Measurements from ENCODE around the gene TRMT112.

DNA sequence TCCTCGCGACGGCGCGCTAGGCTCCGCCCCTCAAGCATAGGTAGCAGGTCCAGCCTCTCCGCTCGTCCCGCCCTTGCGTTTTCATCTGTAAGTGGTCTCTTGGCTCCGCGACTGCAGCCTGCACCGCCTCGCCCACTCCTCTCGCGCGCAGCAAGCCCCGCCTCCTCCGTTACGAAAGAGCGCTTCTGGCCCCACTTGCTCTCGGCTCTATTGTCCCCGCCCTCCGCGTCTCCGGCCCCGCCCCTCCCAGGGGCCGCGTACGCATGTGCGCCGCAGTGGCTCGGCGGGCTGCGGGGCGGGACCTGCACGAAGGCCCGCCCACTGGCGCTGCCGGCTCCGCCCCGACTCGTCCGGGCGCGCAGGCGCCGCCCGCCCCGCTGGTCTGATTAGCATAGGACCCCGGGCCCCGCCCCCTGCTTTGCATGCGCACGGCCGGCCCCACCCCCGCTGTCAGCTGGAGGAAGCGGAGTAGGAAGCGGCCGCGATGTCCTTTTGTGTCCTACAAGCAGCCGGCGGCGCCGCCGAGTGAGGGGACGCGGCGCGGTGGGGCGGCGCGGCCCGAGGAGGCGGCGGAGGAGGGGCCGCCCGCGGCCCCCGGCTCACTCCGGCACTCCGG, 12.2 kb downstream of the TRMT112 start, which contains the start of gene ESRRA:
- TF ChIP-seq, protein P1, sequence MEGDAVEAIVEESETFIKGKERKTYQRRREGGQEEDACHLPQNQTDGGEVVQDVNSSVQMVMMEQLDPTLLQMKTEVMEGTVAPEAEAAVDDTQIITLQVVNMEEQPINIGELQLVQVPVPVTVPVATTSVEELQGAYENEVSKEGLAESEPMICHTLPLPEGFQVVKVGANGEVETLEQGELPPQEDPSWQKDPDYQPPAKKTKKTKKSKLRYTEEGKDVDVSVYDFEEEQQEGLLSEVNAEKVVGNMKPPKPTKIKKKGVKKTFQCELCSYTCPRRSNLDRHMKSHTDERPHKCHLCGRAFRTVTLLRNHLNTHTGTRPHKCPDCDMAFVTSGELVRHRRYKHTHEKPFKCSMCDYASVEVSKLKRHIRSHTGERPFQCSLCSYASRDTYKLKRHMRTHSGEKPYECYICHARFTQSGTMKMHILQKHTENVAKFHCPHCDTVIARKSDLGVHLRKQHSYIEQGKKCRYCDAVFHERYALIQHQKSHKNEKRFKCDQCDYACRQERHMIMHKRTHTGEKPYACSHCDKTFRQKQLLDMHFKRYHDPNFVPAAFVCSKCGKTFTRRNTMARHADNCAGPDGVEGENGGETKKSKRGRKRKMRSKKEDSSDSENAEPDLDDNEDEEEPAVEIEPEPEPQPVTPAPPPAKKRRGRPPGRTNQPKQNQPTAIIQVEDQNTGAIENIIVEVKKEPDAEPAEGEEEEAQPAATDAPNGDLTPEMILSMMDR (IDR thresholded peaks at IDR 0.05), result no peak
- no peak for TF ChIP-seq POLR2A (IDR thresholded peaks at IDR 0.05)
